ENCODE measurements around the gene WDFY4. TPM values are rescaled to one million over a fixed set of nuclear protein-coding genes. Genes with fewer than 3 reads are reported as not detected.

The WDFY4 gene
- total RNA-seq, 1 experiment from 2014 or later: not detected

- DNase-seq (ENCODE audit: low spot score): peak; percentile 76
Observed at GRCh38 chr10:48656241-48656913, 28.3 kb upstream of the WDFY4 start.

- no peak for DNase-seq (ENCODE audit: low spot score)
Observed at GRCh38 chr10:48656914-48657305, 27.8 kb upstream of the WDFY4 start.

- no peak for DNase-seq (ENCODE audit: low spot score)
Observed at GRCh38 chr10:48657416-48657815, 27.3 kb upstream of the WDFY4 start.

- peak; percentile 55 for DNase-seq (ENCODE audit: low spot score)
Observed at GRCh38 chr10:48658243-48658974, 26.3 kb upstream of the WDFY4 start.

- DNase-seq (ENCODE audit: low spot score): no peak
Observed at GRCh38 chr10:48658975-48659269, 25.8 kb upstream of the WDFY4 start.

- no peak for DNase-seq (ENCODE audit: low spot score)
Observed at GRCh38 chr10:48659790-48660189, 24.9 kb upstream of the WDFY4 start.

- no peak for DNase-seq (ENCODE audit: low spot score)
Observed at GRCh38 chr10:48661441-48661840, 23.2 kb upstream of the WDFY4 start.

- no peak for DNase-seq (ENCODE audit: low spot score)
Observed at GRCh38 chr10:48667960-48668590, 16.6 kb upstream of the WDFY4 start.

- DNase-seq (ENCODE audit: low spot score): no peak
Observed at GRCh38 chr10:48670978-48671913, 13.4 kb upstream of the WDFY4 start.

GRCh38 chr10:48671914-48672595 is 12.6 kb upstream of the WDFY4 start:
- no peak for DNase-seq (ENCODE audit: low spot score)

GRCh38 chr10:48672596-48673265 is 11.9 kb upstream of the WDFY4 start:
- DNase-seq (ENCODE audit: low spot score): no peak

- DNase-seq (ENCODE audit: low spot score): no peak
Observed at GRCh38 chr10:48677625-48678024, 7.0 kb upstream of the WDFY4 start.

GRCh38 chr10:48678041-48678440 is 6.6 kb upstream of the WDFY4 start:
- no peak for DNase-seq (ENCODE audit: low spot score)

- DNase-seq (ENCODE audit: low spot score): no peak
Observed at GRCh38 chr10:48681740-48682139, 2.9 kb upstream of the WDFY4 start.

- no peak for DNase-seq (ENCODE audit: low spot score)
Observed at GRCh38 chr10:48682265-48682664, 2.4 kb upstream of the WDFY4 start.

- no peak for DNase-seq (ENCODE audit: low spot score)
Observed at GRCh38 chr10:48683424-48683823, 1.2 kb upstream of the WDFY4 start.

GRCh38 chr10:48683868-48684267 is 805 bp upstream of the WDFY4 start:
- no peak for DNase-seq (ENCODE audit: low spot score)

- DNase-seq (ENCODE audit: low spot score): no peak
Observed at GRCh38 chr10:48684463-48684791, 246 bp upstream of the WDFY4 start.

- DNase-seq (ENCODE audit: low spot score): no peak
Observed at GRCh38 chr10:48685731-48686130, 1.1 kb downstream of the WDFY4 start.

- DNase-seq (ENCODE audit: low spot score): no peak
Observed at GRCh38 chr10:48690791-48691660, 6.4 kb downstream of the WDFY4 start.

Measured in A172 (cell line).